Caco-2 (cell line): ENCODE results near the gene EHF. TPM values are rescaled to one million over a fixed set of nuclear protein-coding genes. Genes with fewer than 3 reads are reported as not detected.

ENCODE experiments used
- BruUV-seq: library from RNA; stranded (reverse); fragments of 400-500 nt; replicated peaks from 2 replicates; lab custom pipeline; 2021; lab: Mats Ljungman, UMichigan
- CTCF ChIA-PET: fragments of 300-600 bp; sonication (Branson Sonifier 250); formaldehyde crosslinking; loops from one replicate; lab custom pipeline; 2022; ENCODE audit warnings: antibody characterized with exemption; lab: Charles Lee
- POLR2A ChIA-PET: fragments of 300-600 bp; sonication (Branson Sonifier 250); formaldehyde crosslinking; loops from one replicate; lab custom pipeline; 2022; ENCODE audit warnings: antibody characterized with exemption; lab: Charles Lee
- DNase-seq, 2 experiments: peaks; one replicate each; pipeline versions ENCODE4 v3.0.0 to v3.0.0-alpha.2; 2020 to 2022
- H3K27me3 ChIP-seq: replicated peaks from 2 replicates; pipeline ENCODE4 v1.6.0; 2011; ENCODE audit warnings: low read length; ENCODE audit not compliant: control insufficient read depth, insufficient read depth
- H3K36me3 ChIP-seq: 2 replicates; pipeline ENCODE4 v1.5.1; 2011; ENCODE audit warnings: low read length; ENCODE audit not compliant: control insufficient read depth, insufficient read depth
- H3K4me1 ChIP-seq: fragments of 250-450 bp; sonication (Bioruptor Pico); 2 replicates; pipeline ENCODE4 v1.5.1; 2020; ENCODE audit warnings: mild to moderate bottlenecking
- H3K4me3 ChIP-seq: 2 replicates; pipeline ENCODE4 v1.5.1; 2011; ENCODE audit warnings: low read depth, mild to moderate bottlenecking, control low read depth, low read length
- H3K9me3 ChIP-seq: fragments of 250-450 bp; sonication (Bioruptor Pico); 2 replicates; pipeline ENCODE4 v1.5.1; 2020; ENCODE audit warnings: mild to moderate bottlenecking, moderate library complexity
- H3K27ac Mint-ChIP-seq: one replicate; pipeline ENCODE4 v1.8.0; 2022; ENCODE audit warnings: mixed read lengths; ENCODE audit not compliant: unreplicated experiment
- H3K27me3 Mint-ChIP-seq: one replicate; pipeline ENCODE4 v1.8.0; 2022; ENCODE audit warnings: mixed read lengths; ENCODE audit not compliant: insufficient read depth, unreplicated experiment
- H3K36me3 Mint-ChIP-seq: one replicate; pipeline ENCODE4 v1.8.0; 2022; ENCODE audit warnings: mild to moderate bottlenecking, mixed read lengths; ENCODE audit not compliant: insufficient read depth, unreplicated experiment
- H3K4me1 Mint-ChIP-seq: one replicate; pipeline ENCODE4 v1.8.0; 2022; ENCODE audit warnings: low read depth, mixed read lengths; ENCODE audit not compliant: unreplicated experiment
- H3K4me3 Mint-ChIP-seq: one replicate; pipeline ENCODE4 v1.8.0; 2022; ENCODE audit warnings: mild to moderate bottlenecking, moderate library complexity, mixed read lengths; ENCODE audit not compliant: unreplicated experiment
- H3K9me3 Mint-ChIP-seq: one replicate; pipeline ENCODE4 v1.8.0; 2022; ENCODE audit warnings: mixed read lengths; ENCODE audit not compliant: unreplicated experiment
- CTCF ChIP-seq, 2 experiments: fragments of 200-600 bp in 1 of 2; IDR thresholded peaks; 1 replicate in 1 of 2; 2 replicates in 1 of 2; pipeline versions ENCODE4 v1.5.1 to v1.8.0; 2011 to 2022; ENCODE audit warnings: antibody characterized with exemption in 1 of 2, control low read depth in 1 of 2, inconsistent platforms in 1 of 2, low read depth in 1 of 2, low read length in 1 of 2, mild to moderate bottlenecking in 1 of 2, moderate library complexity in 1 of 2; ENCODE audit not compliant: insufficient read depth in 1 of 2, severe bottlenecking in 1 of 2, unreplicated experiment in 1 of 2
- intact Hi-C: fragments of 100-400 bp; cut with micrococcal nuclease; formaldehyde crosslinking; loops from one replicate; pipeline ENCODE4 v1.10.0; 2022; ENCODE audit not compliant: unreplicated experiment
- total RNA-seq: library from RNA; stranded (reverse); gene quantifications from 2 replicates; pipeline ENCODE4 v1.2.3, GENCODE V29; 2022

Gene EHF
- total RNA-seq, 1 experiment from 2014 or later: 0.11 TPM

- no peak for TF ChIP-seq CTCF (IDR thresholded peaks at IDR 0.05; ENCODE audit: insufficient read depth in 1 of 2, low read depth in 1 of 2, low read length in 1 of 2, severe bottlenecking in 1 of 2, unreplicated experiment in 1 of 2)
- Mint-ChIP-seq H3K27ac (peak overlapping the region; percentile 56), H3K9me3 (no peaks in the 10 kb centered on the region), H3K4me3 (peak overlapping the region; percentile 11), H3K4me1 (peaks cover 40% of the 10 kb centered on the region), H3K27me3 (no peaks in the 10 kb centered on the region), H3K36me3 (peaks cover 5% of the 10 kb centered on the region)
- no peaks in the 10 kb centered on the region for H3K9me3 ChIP-seq
- no peaks in the 10 kb centered on the region for H3K36me3 ChIP-seq
- peaks cover 59% of the 10 kb centered on the region for H3K4me1 ChIP-seq
- intact Hi-C loops: no loop called here
- POLR2A ChIA-PET: no interaction called here
- no peak overlapping the region for H3K4me3 ChIP-seq
- CTCF ChIA-PET: no interaction called here
- peak in 1 of 2 experiments; percentile 57 for DNase-seq
- BruUV-seq: no TSS peak
- H3K27me3 ChIP-seq: no peaks in the 10 kb centered on the region
These were observed 17.5 kb upstream of the EHF start for GRCh38 chr11:34603129-34604001.

- CTCF ChIA-PET: no interaction called here
- POLR2A ChIA-PET: no interaction called here
- Mint-ChIP-seq H3K4me3 (no peak overlapping the region), H3K27me3 (no peaks in the 10 kb centered on the region), H3K4me1 (peaks cover 46% of the 10 kb centered on the region), H3K36me3 (peaks cover 5% of the 10 kb centered on the region), H3K27ac (peak overlapping the region; percentile 56), H3K9me3 (no peaks in the 10 kb centered on the region)
- no TSS peak for BruUV-seq
- H3K9me3 ChIP-seq: no peaks in the 10 kb centered on the region
- H3K4me1 ChIP-seq: peaks cover 54% of the 10 kb centered on the region
- H3K36me3 ChIP-seq: no peaks in the 10 kb centered on the region
- intact Hi-C loops: no loop called here
- TF ChIP-seq CTCF (IDR thresholded peaks at IDR 0.05; ENCODE audit: insufficient read depth in 1 of 2, low read depth in 1 of 2, low read length in 1 of 2, severe bottlenecking in 1 of 2, unreplicated experiment in 1 of 2): no peak
- DNase-seq: no peak
- no peak overlapping the region for H3K4me3 ChIP-seq
- no peaks in the 10 kb centered on the region for H3K27me3 ChIP-seq
These were observed 16.7 kb upstream of the EHF start for GRCh38 chr11:34604145-34604544.

- Mint-ChIP-seq H3K4me1 (peaks cover 45% of the 10 kb centered on the region), H3K27me3 (no peaks in the 10 kb centered on the region), H3K36me3 (peaks cover 5% of the 10 kb centered on the region), H3K4me3 (no peak overlapping the region), H3K27ac (no peak overlapping the region), H3K9me3 (no peaks in the 10 kb centered on the region)
- intact Hi-C loops: no loop called here
- no peaks in the 10 kb centered on the region for H3K36me3 ChIP-seq
- H3K27me3 ChIP-seq: no peaks in the 10 kb centered on the region
- H3K4me3 ChIP-seq: no peak overlapping the region
- no TSS peak for BruUV-seq
- POLR2A ChIA-PET: no interaction called here
- peaks cover 46% of the 10 kb centered on the region for H3K4me1 ChIP-seq
- no peak for DNase-seq
- H3K9me3 ChIP-seq: no peaks in the 10 kb centered on the region
- no peak for TF ChIP-seq CTCF (IDR thresholded peaks at IDR 0.05; ENCODE audit: insufficient read depth in 1 of 2, low read depth in 1 of 2, low read length in 1 of 2, severe bottlenecking in 1 of 2, unreplicated experiment in 1 of 2)
- CTCF ChIA-PET: no interaction called here
These were observed 16.0 kb upstream of the EHF start for GRCh38 chr11:34604911-34605310.
